Measurements from ENCODE around the gene PPP2R3A.
"Not testable (repeated sequence)": the region's sequence is repeated elsewhere in the genome, so short reads cannot be mapped to it uniquely, and the experiment has no call there.

The PPP2R3A gene

GRCh38 chr3:136106101-136106500, 140.6 kb downstream of the PPP2R3A start:
- Histone ChIP-seq H3K9me3 (ENCODE audit: severe bottlenecking) (no peaks in the 10 kb centered on the region), H3K4me1 (ENCODE audit: insufficient read depth, poor library complexity, severe bottlenecking) (no peaks in the 10 kb centered on the region), H3K27ac (ENCODE audit: poor library complexity, severe bottlenecking) (no peak overlapping the region), H3K4me3 (ENCODE audit: severe bottlenecking) (no peak overlapping the region), H3K27me3 (ENCODE audit: insufficient read depth, poor library complexity, severe bottlenecking) (no peaks in the 10 kb centered on the region), H3K36me3 (ENCODE audit: low read depth) (no peaks in the 10 kb centered on the region)
- ATAC-seq (ENCODE audit: low read depth) (no peak), DNase-seq (ENCODE audit: low spot score) (no peak)
- TF ChIP-seq CTCF (IDR thresholded peaks at IDR 0.05; ENCODE audit: poor library complexity, severe bottlenecking), result no peak

DNA sequence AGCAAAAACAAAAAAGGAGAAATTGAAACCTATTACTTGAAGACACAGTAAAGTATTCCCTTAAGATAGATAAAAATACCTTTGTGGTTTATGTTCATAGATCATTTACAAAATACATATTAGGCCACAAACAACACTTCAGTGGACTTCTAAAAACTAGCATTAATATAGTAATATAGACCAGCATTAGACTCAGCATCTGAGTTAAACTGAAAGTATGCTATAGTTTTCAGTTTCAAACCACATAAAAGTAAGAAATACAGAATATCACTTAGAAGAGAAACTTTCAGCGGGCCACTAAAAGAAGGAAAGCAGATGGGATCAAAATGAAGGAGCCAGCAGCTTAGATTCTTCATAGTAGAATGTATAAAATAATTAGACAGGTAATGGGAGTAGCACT, 144.0 kb downstream of the PPP2R3A start:
- no peaks in the 10 kb centered on the region for H3K36me3 ChIP-seq (ENCODE audit: low read depth)
- ATAC-seq (ENCODE audit: low read depth) (no peak), DNase-seq (ENCODE audit: low spot score) (no peak)
- TF ChIP-seq CTCF (IDR thresholded peaks at IDR 0.05; ENCODE audit: poor library complexity, severe bottlenecking), result no peak
- H3K9me3 ChIP-seq (ENCODE audit: severe bottlenecking), result no peaks in the 10 kb centered on the region
- no peaks in the 10 kb centered on the region for H3K27me3 ChIP-seq (ENCODE audit: insufficient read depth, poor library complexity, severe bottlenecking)
- H3K4me1 ChIP-seq (ENCODE audit: insufficient read depth, poor library complexity, severe bottlenecking), result no peaks in the 10 kb centered on the region
- H3K27ac ChIP-seq (ENCODE audit: poor library complexity, severe bottlenecking), result no peak overlapping the region
- no peak overlapping the region for H3K4me3 ChIP-seq (ENCODE audit: severe bottlenecking)

DNA sequence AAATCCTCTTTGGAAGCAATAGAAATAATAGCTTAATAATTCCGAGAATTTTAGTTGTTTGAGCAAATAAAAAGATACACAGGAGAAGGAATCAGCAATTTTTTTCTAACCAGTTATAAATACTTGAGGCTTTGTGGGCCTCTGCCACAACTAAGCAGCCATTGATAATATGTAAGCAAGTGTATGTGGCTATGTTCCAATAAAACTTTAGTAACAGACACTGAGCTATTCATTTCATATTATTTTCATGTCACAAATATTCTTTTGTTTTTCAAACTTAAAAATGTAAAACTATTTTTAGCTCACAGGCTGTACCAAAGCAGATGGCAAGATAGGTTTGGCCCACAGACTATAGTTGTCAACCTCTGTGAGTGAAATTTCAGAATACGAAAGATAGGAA, 145.0 kb downstream of the PPP2R3A start:
- Histone ChIP-seq H3K27ac (ENCODE audit: poor library complexity, severe bottlenecking) (no peak overlapping the region), H3K4me1 (ENCODE audit: insufficient read depth, poor library complexity, severe bottlenecking) (no peaks in the 10 kb centered on the region), H3K36me3 (ENCODE audit: low read depth) (no peaks in the 10 kb centered on the region), H3K27me3 (ENCODE audit: insufficient read depth, poor library complexity, severe bottlenecking) (no peaks in the 10 kb centered on the region), H3K9me3 (ENCODE audit: severe bottlenecking) (no peaks in the 10 kb centered on the region), H3K4me3 (ENCODE audit: severe bottlenecking) (no peak overlapping the region)
- ATAC-seq (ENCODE audit: low read depth) (no peak), DNase-seq (ENCODE audit: low spot score) (no peak)
- TF ChIP-seq CTCF (IDR thresholded peaks at IDR 0.05; ENCODE audit: poor library complexity, severe bottlenecking), result no peak

- Histone ChIP-seq H3K4me1 (ENCODE audit: insufficient read depth, poor library complexity, severe bottlenecking) (no peaks in the 10 kb centered on the region), H3K27me3 (ENCODE audit: insufficient read depth, poor library complexity, severe bottlenecking) (no peaks in the 10 kb centered on the region), H3K4me3 (ENCODE audit: severe bottlenecking) (no peak overlapping the region), H3K9me3 (ENCODE audit: severe bottlenecking) (no peaks in the 10 kb centered on the region), H3K36me3 (ENCODE audit: low read depth) (no peaks in the 10 kb centered on the region), H3K27ac (ENCODE audit: poor library complexity, severe bottlenecking) (no peak overlapping the region)
- no peak for DNase-seq (ENCODE audit: low spot score)
- ATAC-seq (ENCODE audit: low read depth), result no peak
- no peak for TF ChIP-seq CTCF (IDR thresholded peaks at IDR 0.05; ENCODE audit: poor library complexity, severe bottlenecking)
Measured at GRCh38 chr3:136114421-136114820, 148.9 kb downstream of the PPP2R3A start.

- not testable (repeated sequence) for H3K36me3 ChIP-seq (ENCODE audit: low read depth); DNase-seq (ENCODE audit: low spot score); H3K9me3 ChIP-seq (ENCODE audit: severe bottlenecking); H3K27ac ChIP-seq (ENCODE audit: poor library complexity, severe bottlenecking); ATAC-seq (ENCODE audit: low read depth); H3K4me3 ChIP-seq (ENCODE audit: severe bottlenecking); H3K4me1 ChIP-seq (ENCODE audit: insufficient read depth, poor library complexity, severe bottlenecking); H3K27me3 ChIP-seq (ENCODE audit: insufficient read depth, poor library complexity, severe bottlenecking)
Measured at GRCh38 chr3:136119332-136119731, 153.8 kb downstream of the PPP2R3A start.

DNA sequence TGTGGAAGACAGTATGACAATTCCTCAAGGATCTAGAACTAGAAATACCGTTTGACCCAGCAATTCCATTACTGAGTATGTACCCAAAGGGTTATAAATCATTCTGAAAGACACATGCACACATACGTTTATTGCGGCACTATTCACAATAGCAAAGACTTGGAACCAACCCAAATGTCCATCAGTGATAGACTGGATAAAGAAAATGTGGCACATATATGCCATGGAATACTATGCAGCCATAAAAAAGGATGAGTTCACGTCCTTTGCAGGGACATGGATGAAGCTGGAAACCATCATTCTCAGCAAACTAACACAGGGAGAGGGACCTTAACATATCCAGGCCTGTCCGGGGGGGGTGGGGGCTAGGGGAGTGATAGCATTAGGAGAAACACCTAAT, 154.3 kb downstream of the PPP2R3A start:
- not testable (repeated sequence) for H3K27me3 ChIP-seq (ENCODE audit: insufficient read depth, poor library complexity, severe bottlenecking); H3K4me1 ChIP-seq (ENCODE audit: insufficient read depth, poor library complexity, severe bottlenecking); DNase-seq (ENCODE audit: low spot score); ATAC-seq (ENCODE audit: low read depth); H3K27ac ChIP-seq (ENCODE audit: poor library complexity, severe bottlenecking); H3K36me3 ChIP-seq (ENCODE audit: low read depth); H3K4me3 ChIP-seq (ENCODE audit: severe bottlenecking); H3K9me3 ChIP-seq (ENCODE audit: severe bottlenecking)
